GM21367 (cell line): Measurements from ENCODE around the gene SPANXN5.
"Not testable (repeated sequence)": the region's sequence is repeated elsewhere in the genome, so short reads cannot be mapped to it uniquely, and the experiment has no call there.

Source experiments
- ATAC-seq: cut with Tn5 transposase; IDR thresholded peaks from one replicate; pipeline ENCODE4 v1.9.1; 2021; ENCODE audit not compliant: unreplicated experiment

The SPANXN5 gene, protein sequence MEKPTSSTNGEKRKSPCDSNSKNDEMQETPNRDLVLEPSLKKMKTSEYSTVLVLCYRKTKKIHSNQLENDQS

GRCh38 chrX:52797327-52797726 is at the start of gene SPANXN5:
TSS of gene SPANXN5 (minus strand) at chrX:52797427. CDS start at chrX:52797348, 79 bp downstream.
- not testable (repeated sequence) for ATAC-seq

DNA sequence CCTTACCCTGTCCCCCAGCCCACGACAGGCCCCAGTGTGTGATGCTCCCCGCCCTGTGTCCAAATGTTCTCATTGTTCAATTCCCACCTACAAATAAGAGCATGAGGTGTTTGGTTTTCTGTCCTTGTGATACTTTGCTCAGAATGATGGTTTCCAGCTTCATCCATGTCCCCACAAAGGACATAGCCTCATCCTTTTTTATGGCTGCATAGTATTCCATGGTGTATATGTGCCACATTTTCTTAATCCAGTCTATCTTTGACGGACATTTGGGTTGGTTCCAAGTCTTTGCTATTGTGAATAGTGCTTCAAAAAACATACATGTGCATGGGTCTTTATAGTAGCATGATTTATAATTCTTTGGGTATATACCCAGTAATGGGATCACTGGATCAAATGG is 46.4 kb upstream of the SPANXN5 start:
- not testable (repeated sequence) for ATAC-seq

DNA sequence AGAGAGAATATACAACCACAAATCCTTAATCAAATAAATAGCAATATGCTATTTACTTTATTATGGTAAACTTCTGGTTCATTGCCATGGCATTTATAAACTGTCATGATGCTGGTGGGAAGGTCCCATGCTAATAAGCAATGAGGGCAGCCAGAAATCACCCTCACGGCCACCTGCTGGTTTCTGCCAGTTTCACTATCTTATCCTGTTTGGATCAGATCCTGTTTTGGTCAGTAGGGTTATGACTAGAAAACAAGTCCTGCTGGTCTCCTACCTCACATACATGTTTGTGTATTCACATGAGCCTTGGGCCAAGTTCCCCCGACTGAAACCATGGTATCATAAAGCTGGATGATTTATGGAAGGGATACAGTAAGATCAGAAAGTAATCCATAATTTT is 41.9 kb upstream of the SPANXN5 start:
- ATAC-seq: no peak

GRCh38 chrX:52830551-52830950 is 33.3 kb upstream of the SPANXN5 start:
- no peak for ATAC-seq

DNA sequence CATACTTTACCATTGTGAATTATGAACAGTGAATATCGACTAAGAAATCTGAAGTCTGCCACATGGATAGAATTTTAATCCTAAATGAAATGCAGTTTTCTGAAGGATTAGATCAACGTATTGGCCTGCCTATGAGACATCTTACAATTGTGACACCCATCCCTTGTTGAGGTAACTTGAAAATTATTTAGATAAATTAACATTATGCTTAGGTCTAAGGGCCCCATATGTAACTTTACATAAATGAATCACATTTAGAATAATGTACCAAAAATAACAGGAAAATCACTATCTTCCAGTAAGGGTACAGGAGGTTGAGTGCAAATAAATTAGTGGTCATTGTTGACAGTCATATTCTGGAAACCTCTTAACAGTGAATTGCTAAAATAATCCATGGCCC is 27.4 kb upstream of the SPANXN5 start:
- ATAC-seq: no peak

DNA sequence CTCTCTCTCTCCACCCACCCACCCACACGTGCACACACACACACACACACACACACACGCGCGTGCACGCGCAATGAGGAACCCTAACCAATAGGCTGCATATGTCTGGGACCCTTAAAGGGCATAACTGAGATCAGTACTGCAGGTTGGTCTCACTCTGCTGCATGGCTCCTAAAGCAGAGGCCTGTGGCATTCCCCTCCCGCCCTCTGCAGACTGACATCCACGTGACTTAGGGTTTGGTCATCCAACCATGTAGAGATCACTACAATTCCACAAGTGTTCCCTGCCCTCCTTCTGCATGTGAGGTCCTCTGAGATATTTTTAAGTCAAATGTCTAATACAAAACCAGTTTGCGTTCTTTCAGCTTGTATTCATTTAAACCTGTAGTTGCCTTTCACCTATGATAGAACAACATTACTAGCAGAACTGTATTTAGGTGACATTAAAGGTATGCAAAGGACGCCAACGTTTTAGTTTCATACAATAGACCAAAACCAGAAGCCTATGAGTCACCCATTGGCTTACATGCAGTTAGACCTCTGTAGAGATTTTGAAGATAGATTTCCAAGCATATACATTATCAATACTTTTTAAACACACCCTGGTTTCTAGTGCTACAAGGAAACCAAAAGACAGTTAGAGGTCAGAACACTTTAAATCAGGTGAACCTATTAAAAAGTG is 24.0 kb upstream of the SPANXN5 start:
- ATAC-seq: no peak

- no peak for ATAC-seq
Measured at GRCh38 chrX:52819788-52820187, 22.6 kb upstream of the SPANXN5 start.

DNA sequence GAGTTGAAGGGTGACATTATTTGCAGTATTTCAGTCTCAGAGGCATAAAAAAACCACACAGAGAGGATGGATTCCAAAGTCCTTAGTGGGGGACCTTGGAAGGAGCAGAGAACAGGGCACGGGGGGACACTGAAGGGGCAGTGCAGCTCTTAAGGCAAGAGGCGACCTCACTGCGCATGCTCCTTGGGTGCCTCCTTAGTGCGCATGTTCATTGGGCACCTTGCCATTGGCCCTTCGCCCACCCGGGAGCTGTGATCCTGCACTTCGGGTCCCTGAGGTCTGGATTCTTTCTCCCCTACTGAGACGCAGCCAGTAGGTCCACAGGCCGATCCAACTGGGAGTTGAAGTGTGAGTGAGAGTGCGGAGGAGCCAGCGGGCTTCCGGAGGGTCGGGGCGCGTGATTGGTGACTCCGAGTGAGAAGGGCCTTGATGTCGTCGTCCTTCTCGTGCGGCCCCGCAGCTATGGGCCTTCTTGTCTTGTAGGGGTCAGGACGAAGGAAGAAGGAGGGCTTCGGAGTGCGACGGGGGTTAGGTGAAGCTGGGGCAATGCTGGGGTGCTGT is 13.9 kb upstream of the SPANXN5 start, which contains the start of gene XAGE5:
XAGE5 (plus strand) TSS at position 223 of the 561 bp plus-strand sequence. CDS start 1,280 bp downstream, outside the sequence.
- no peak for ATAC-seq

DNA sequence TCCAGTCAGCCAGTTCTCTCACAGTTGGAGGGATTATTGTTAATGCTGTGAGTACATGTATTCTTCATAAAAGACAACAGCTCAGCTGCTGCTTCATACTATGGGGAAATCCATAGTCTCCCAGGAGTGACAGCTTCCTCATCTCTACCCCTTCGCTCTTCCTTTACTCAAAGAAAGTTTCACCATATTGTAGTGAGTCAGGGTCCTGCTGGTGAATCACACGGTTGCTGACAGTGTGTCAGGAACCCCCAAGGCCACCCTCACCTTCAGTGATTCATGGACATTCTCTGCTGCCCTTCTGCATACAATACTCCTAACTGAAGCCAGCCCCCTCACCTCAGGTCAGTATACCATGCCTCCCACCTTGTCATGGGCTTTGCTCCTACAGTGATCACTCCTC is 7.6 kb upstream of the SPANXN5 start:
- ATAC-seq: not testable (repeated sequence)

DNA sequence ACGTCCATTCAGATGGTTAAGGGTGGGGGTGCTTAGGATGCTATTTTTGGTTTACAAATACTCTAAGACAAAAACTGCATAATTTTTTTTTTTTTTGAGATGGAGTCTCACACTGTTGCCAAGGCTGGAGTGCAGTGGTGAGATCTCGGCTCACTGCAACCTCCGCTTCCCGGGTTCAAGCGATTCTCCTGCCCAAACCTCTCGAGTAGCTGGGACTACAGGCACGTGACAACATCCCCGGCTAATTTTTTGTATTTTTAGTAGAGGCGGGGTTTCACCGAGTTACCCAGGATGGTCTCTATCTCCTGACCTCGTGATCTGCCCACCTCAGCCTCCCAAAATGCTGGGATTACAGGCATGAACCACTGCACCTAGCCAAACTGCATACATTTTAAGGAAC is 23.7 kb downstream of the SPANXN5 start:
- not testable (repeated sequence) for ATAC-seq

- ATAC-seq: not testable (repeated sequence)
Measured at GRCh38 chrX:52765983-52766382, 31.2 kb downstream of the SPANXN5 start.

GRCh38 chrX:52750952-52751351 is 46.3 kb downstream of the SPANXN5 start, which contains the start of gene SSX2B:
TSS of gene SSX2B (plus strand) at chrX:52751252. CDS start at chrX:52752681, 1,429 bp downstream.
- not testable (repeated sequence) for ATAC-seq
